Measurements from ENCODE around the gene SMCHD1. TPM values are rescaled to one million over a fixed set of nuclear protein-coding genes. Genes with fewer than 3 reads are reported as not detected.
"Not testable (repeated sequence)": the region's sequence is repeated elsewhere in the genome, so short reads cannot be mapped to it uniquely, and the experiment has no call there.

The SMCHD1 gene
- total RNA-seq, 1 experiment from 2014 or later: 180 TPM

GRCh38 chr18:2736823-2737222 lies 81.3 kb downstream of the SMCHD1 start:
- Histone ChIP-seq H3K4me1 (ENCODE audit: low read length) (no peaks in the 10 kb centered on the region), H3K9me2 (replicated peaks; ENCODE audit: insufficient read depth, low read length) (no peaks in the 10 kb centered on the region), H3K27me3 (ENCODE audit: low read length) (no peaks in the 10 kb centered on the region), H3K27ac (ENCODE audit: low read length) (no peak overlapping the region), H3K36me3 (ENCODE audit: insufficient read depth, low read length) (peaks cover 84% of the 10 kb centered on the region), H3K79me2 (ENCODE audit: low read length) (peaks cover 3% of the 10 kb centered on the region; the same call in 1 of the 2 replicates), H4K20me1 (ENCODE audit: insufficient read depth, low read depth, low read length) (no peaks in the 10 kb centered on the region), H3K4me2 (ENCODE audit: low read depth, low read length, poor library complexity, severe bottlenecking) (no peak overlapping the region), H3K4me3 (ENCODE audit: low read length) (no peak overlapping the region), H3K9me3 (ENCODE audit: low read length) (no peaks in the 10 kb centered on the region), H3K9ac (ENCODE audit: low read length) (no peak overlapping the region), H2AFZ (ENCODE audit: low read length) (no peak overlapping the region)
- DNase-seq: no peak

DNA sequence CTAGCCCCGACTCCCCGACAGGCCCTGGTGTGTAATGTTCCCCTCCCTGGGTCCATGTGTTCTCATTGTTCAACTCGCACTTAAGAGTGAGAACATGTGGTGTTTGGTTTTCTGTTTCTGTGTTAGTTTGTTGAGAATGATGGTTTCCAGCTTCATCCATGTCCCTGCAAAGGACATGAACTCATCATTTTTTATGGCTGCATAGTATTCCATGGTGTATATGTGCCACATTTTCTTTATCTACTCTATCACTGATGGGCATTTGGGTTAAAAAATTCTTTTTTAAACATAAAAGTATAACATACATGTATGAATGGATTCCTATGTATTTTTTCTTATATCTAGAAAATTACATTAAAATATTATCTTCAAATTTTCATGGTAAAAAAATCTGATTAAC lies 84.6 kb downstream of the SMCHD1 start:
- H3K27me3 ChIP-seq (ENCODE audit: low read length); H3K4me3 ChIP-seq (ENCODE audit: low read length); H3K4me1 ChIP-seq (ENCODE audit: low read length); H3K9me3 ChIP-seq (ENCODE audit: low read length); DNase-seq; H3K79me2 ChIP-seq (ENCODE audit: low read length); H2AFZ ChIP-seq (ENCODE audit: low read length); H3K9ac ChIP-seq (ENCODE audit: low read length); H3K9me2 ChIP-seq (replicated peaks; ENCODE audit: insufficient read depth, low read length); H3K27ac ChIP-seq (ENCODE audit: low read length); H4K20me1 ChIP-seq (ENCODE audit: insufficient read depth, low read depth, low read length); H3K4me2 ChIP-seq (ENCODE audit: low read depth, low read length, poor library complexity, severe bottlenecking): not testable (repeated sequence)
- peaks cover 75% of the 10 kb centered on the region for H3K36me3 ChIP-seq (ENCODE audit: insufficient read depth, low read length)

DNA sequence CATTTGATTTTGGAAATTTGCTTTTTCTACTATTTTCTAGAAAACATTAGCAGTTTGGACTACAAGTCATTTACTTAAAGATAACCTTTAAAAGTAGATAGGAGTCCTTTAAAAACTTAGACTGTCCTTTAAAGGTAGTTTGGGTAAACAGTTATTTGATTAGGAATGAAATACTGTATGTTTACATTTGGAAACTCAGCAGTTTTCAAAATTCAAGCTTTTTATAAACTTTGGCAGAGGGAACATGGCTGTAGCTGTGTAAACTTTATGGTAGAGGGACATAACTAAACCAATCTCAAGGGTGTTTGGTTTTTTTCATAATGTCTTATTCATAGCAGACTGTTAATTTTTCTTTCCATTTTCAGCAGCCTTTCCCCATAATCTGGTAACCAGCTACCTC lies 90.7 kb downstream of the SMCHD1 start:
- no peak overlapping the region for H3K4me2 ChIP-seq (ENCODE audit: low read depth, low read length, poor library complexity, severe bottlenecking)
- H3K79me2 ChIP-seq (ENCODE audit: low read length): peaks cover 11% of the 10 kb centered on the region
- H3K27ac ChIP-seq (ENCODE audit: low read length): no peak overlapping the region
- no peaks in the 10 kb centered on the region for H3K4me1 ChIP-seq (ENCODE audit: low read length)
- H3K27me3 ChIP-seq (ENCODE audit: low read length): no peaks in the 10 kb centered on the region
- no peaks in the 10 kb centered on the region for H3K9me3 ChIP-seq (ENCODE audit: low read length)
- no peaks in the 10 kb centered on the region; the same call in 1 of the 2 replicates for H3K9me2 ChIP-seq (replicated peaks; ENCODE audit: insufficient read depth, low read length)
- H3K9ac ChIP-seq (ENCODE audit: low read length): no peak overlapping the region
- H2AFZ ChIP-seq (ENCODE audit: low read length): no peak overlapping the region
- no peak overlapping the region for H3K4me3 ChIP-seq (ENCODE audit: low read length)
- H3K36me3 ChIP-seq (ENCODE audit: insufficient read depth, low read length): peaks cover 80% of the 10 kb centered on the region; the same call in 1 of the 2 replicates
- DNase-seq: no peak
- no peaks in the 10 kb centered on the region for H4K20me1 ChIP-seq (ENCODE audit: insufficient read depth, low read depth, low read length)

DNA sequence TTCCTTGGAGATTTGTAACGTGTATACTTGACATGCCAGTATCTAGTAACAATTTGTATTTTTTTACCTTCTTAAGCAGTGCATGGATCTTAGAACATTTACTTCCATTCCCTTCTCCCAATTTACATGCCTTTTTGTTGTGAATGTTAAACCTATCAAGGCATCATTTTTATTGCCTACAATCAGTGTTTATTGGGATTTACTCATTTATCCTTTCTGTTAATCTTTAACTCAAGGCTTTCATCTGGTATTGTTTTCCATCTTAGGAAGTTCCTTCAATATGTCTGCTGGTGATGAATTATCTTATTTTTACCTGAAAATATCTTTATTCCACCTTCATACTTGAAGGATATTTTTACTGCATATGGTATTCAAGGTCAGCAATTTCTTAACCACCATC lies 102.8 kb downstream of the SMCHD1 start:
- Histone ChIP-seq H2AFZ (ENCODE audit: low read length) (no peak overlapping the region), H3K27ac (ENCODE audit: low read length) (no peak overlapping the region), H3K27me3 (ENCODE audit: low read length) (no peaks in the 10 kb centered on the region), H4K20me1 (ENCODE audit: insufficient read depth, low read depth, low read length) (no peaks in the 10 kb centered on the region), H3K9ac (ENCODE audit: low read length) (no peak overlapping the region), H3K36me3 (ENCODE audit: insufficient read depth, low read length) (peaks cover 28% of the 10 kb centered on the region; the same call in 1 of the 2 replicates), H3K79me2 (ENCODE audit: low read length) (peaks cover 18% of the 10 kb centered on the region), H3K4me2 (ENCODE audit: low read depth, low read length, poor library complexity, severe bottlenecking) (no peak overlapping the region), H3K4me3 (ENCODE audit: low read length) (no peak overlapping the region), H3K4me1 (ENCODE audit: low read length) (no peaks in the 10 kb centered on the region), H3K9me3 (ENCODE audit: low read length) (no peaks in the 10 kb centered on the region), H3K9me2 (replicated peaks; ENCODE audit: insufficient read depth, low read length) (no peaks in the 10 kb centered on the region)
- DNase-seq: no peak

DNA sequence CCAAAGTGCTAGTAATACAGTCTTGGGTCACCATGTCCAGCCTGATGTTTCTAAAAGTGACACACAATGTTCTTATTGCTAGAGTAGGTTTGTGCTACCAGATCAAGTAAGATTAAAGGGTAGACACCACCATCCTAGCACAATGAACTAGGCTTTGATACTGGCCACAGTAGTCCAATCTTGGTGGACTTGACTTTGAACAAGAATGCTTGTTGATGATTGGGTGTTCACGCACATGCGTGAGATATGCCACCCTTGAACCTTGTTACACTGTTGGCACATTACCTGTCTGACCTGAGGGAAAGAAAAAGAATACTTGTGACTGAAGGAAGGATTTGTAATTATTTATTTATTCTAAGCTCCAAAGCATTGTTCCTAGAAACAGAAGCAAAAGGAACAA lies 119.1 kb downstream of the SMCHD1 start:
- no peak overlapping the region for H2AFZ ChIP-seq (ENCODE audit: low read length)
- H3K36me3 ChIP-seq (ENCODE audit: insufficient read depth, low read length): peaks cover 62% of the 10 kb centered on the region
- H3K4me1 ChIP-seq (ENCODE audit: low read length): no peaks in the 10 kb centered on the region
- H4K20me1 ChIP-seq (ENCODE audit: insufficient read depth, low read depth, low read length): no peaks in the 10 kb centered on the region
- DNase-seq: no peak
- H3K9ac ChIP-seq (ENCODE audit: low read length): no peak overlapping the region
- H3K9me3 ChIP-seq (ENCODE audit: low read length): no peaks in the 10 kb centered on the region
- H3K4me2 ChIP-seq (ENCODE audit: low read depth, low read length, poor library complexity, severe bottlenecking): no peak overlapping the region
- no peaks in the 10 kb centered on the region for H3K27me3 ChIP-seq (ENCODE audit: low read length)
- H3K27ac ChIP-seq (ENCODE audit: low read length): no peak overlapping the region
- H3K9me2 ChIP-seq (replicated peaks; ENCODE audit: insufficient read depth, low read length): no peaks in the 10 kb centered on the region
- no peaks in the 10 kb centered on the region; the same call in 1 of the 2 replicates for H3K79me2 ChIP-seq (ENCODE audit: low read length)
- no peak overlapping the region for H3K4me3 ChIP-seq (ENCODE audit: low read length)

- Histone ChIP-seq H3K27me3 (ENCODE audit: low read length) (no peaks in the 10 kb centered on the region), H3K36me3 (ENCODE audit: insufficient read depth, low read length) (peaks cover 62% of the 10 kb centered on the region), H3K4me3 (ENCODE audit: low read length) (no peak overlapping the region), H3K4me1 (ENCODE audit: low read length) (no peaks in the 10 kb centered on the region), H3K9me2 (replicated peaks; ENCODE audit: insufficient read depth, low read length) (no peaks in the 10 kb centered on the region), H2AFZ (ENCODE audit: low read length) (no peak overlapping the region), H3K9ac (ENCODE audit: low read length) (no peak overlapping the region), H3K9me3 (ENCODE audit: low read length) (no peaks in the 10 kb centered on the region), H3K79me2 (ENCODE audit: low read length) (peaks cover 5% of the 10 kb centered on the region), H3K27ac (ENCODE audit: low read length) (no peak overlapping the region), H3K4me2 (ENCODE audit: low read depth, low read length, poor library complexity, severe bottlenecking) (no peak overlapping the region), H4K20me1 (ENCODE audit: insufficient read depth, low read depth, low read length) (no peaks in the 10 kb centered on the region)
- no peak for DNase-seq
Observed at GRCh38 chr18:2776601-2777000, 121.1 kb downstream of the SMCHD1 start.

DNA sequence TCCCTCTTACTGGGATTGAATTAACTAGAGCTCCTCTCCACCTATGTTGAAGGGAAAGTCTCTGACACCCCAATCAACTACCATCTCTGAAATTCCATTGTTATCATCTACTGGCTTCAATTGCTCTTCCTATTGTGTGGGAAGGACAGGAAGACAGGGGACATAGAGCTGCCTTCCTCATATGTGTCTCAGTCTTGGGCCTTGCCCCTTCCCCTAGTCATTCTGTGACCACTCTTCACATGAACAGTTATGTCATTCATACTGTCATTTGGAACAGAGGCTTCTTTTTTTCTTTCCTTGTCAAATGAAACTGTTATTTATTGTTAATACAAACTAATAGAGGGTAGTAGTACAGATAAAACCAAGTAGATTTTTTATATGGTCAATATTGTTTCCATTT lies 121.7 kb downstream of the SMCHD1 start:
- H3K4me3 ChIP-seq (ENCODE audit: low read length): no peak overlapping the region
- H4K20me1 ChIP-seq (ENCODE audit: insufficient read depth, low read depth, low read length): no peaks in the 10 kb centered on the region
- peaks cover 5% of the 10 kb centered on the region for H3K79me2 ChIP-seq (ENCODE audit: low read length)
- no peak for DNase-seq
- H3K36me3 ChIP-seq (ENCODE audit: insufficient read depth, low read length): peaks cover 57% of the 10 kb centered on the region
- no peak overlapping the region for H3K9ac ChIP-seq (ENCODE audit: low read length)
- no peak overlapping the region for H3K27ac ChIP-seq (ENCODE audit: low read length)
- no peak overlapping the region for H3K4me2 ChIP-seq (ENCODE audit: low read depth, low read length, poor library complexity, severe bottlenecking)
- no peaks in the 10 kb centered on the region for H3K9me2 ChIP-seq (replicated peaks; ENCODE audit: insufficient read depth, low read length)
- H3K9me3 ChIP-seq (ENCODE audit: low read length): no peaks in the 10 kb centered on the region
- H3K27me3 ChIP-seq (ENCODE audit: low read length): no peaks in the 10 kb centered on the region
- no peaks in the 10 kb centered on the region for H3K4me1 ChIP-seq (ENCODE audit: low read length)
- no peak overlapping the region for H2AFZ ChIP-seq (ENCODE audit: low read length)

- H2AFZ ChIP-seq (ENCODE audit: low read length): no peak overlapping the region
- no peak overlapping the region for H3K4me3 ChIP-seq (ENCODE audit: low read length)
- no peaks in the 10 kb centered on the region for H4K20me1 ChIP-seq (ENCODE audit: insufficient read depth, low read depth, low read length)
- no peaks in the 10 kb centered on the region for H3K4me1 ChIP-seq (ENCODE audit: low read length)
- H3K36me3 ChIP-seq (ENCODE audit: insufficient read depth, low read length): peaks cover 53% of the 10 kb centered on the region
- peaks cover 9% of the 10 kb centered on the region for H3K79me2 ChIP-seq (ENCODE audit: low read length)
- H3K4me2 ChIP-seq (ENCODE audit: low read depth, low read length, poor library complexity, severe bottlenecking): no peak overlapping the region
- no peaks in the 10 kb centered on the region for H3K9me3 ChIP-seq (ENCODE audit: low read length)
- no peak overlapping the region for H3K27ac ChIP-seq (ENCODE audit: low read length)
- H3K9me2 ChIP-seq (replicated peaks; ENCODE audit: insufficient read depth, low read length): no peaks in the 10 kb centered on the region
- no peaks in the 10 kb centered on the region for H3K27me3 ChIP-seq (ENCODE audit: low read length)
- no peak overlapping the region for H3K9ac ChIP-seq (ENCODE audit: low read length)
- DNase-seq: no peak
Observed at GRCh38 chr18:2780750-2781149, 125.2 kb downstream of the SMCHD1 start.

GRCh38 chr18:2787225-2787624 lies 131.7 kb downstream of the SMCHD1 start:
- H3K79me2 ChIP-seq (ENCODE audit: low read length): 0 out of 2 replicates have a peak, but pooled peaks cover 12% of the 10 kb centered on the region
- no peak overlapping the region for H3K4me3 ChIP-seq (ENCODE audit: low read length)
- no peaks in the 10 kb centered on the region for H4K20me1 ChIP-seq (ENCODE audit: insufficient read depth, low read depth, low read length)
- no peak overlapping the region for H3K27ac ChIP-seq (ENCODE audit: low read length)
- no peaks in the 10 kb centered on the region for H3K9me3 ChIP-seq (ENCODE audit: low read length)
- no peak overlapping the region for H3K4me2 ChIP-seq (ENCODE audit: low read depth, low read length, poor library complexity, severe bottlenecking)
- H2AFZ ChIP-seq (ENCODE audit: low read length): no peak overlapping the region
- DNase-seq: no peak
- peaks cover 51% of the 10 kb centered on the region for H3K36me3 ChIP-seq (ENCODE audit: insufficient read depth, low read length)
- no peak overlapping the region for H3K9ac ChIP-seq (ENCODE audit: low read length)
- H3K27me3 ChIP-seq (ENCODE audit: low read length): no peaks in the 10 kb centered on the region
- no peaks in the 10 kb centered on the region for H3K4me1 ChIP-seq (ENCODE audit: low read length)
- H3K9me2 ChIP-seq (replicated peaks; ENCODE audit: insufficient read depth, low read length): no peaks in the 10 kb centered on the region
